WTC11 (cell line): ENCODE data around the gene KCNV2. TPM values are rescaled to one million over a fixed set of nuclear protein-coding genes. Genes with fewer than 3 reads are reported as not detected.

Source experiments
- ATAC-seq: fragments of 200-7000 bp; cut with Tn5 transposase; 2 replicates; pipeline ENCODE4 v1.10.0; 2021; ENCODE audit warnings: mild to moderate bottlenecking, moderate library complexity
- CTCF ChIA-PET: fragments of 300-600 bp; sonication (Branson Sonifier 250); formaldehyde crosslinking; loops from one replicate; lab custom pipeline; 2021; ENCODE audit warnings: antibody characterized with exemption; lab: Charles Lee
- POLR2A ChIA-PET: fragments of 350-600 bp; sonication (Branson Sonifier 250); formaldehyde crosslinking; loops from one replicate; lab custom pipeline; 2021; ENCODE audit warnings: antibody characterized with exemption; lab: Charles Lee
- DNase-seq: peaks from one replicate; pipeline ENCODE4 v3.0.0; 2021; ENCODE audit warnings: low spot score
- H3K27ac Mint-ChIP-seq: 2 replicates; pipeline ENCODE4 v1.8.0; 2021; ENCODE audit warnings: mixed read lengths
- H3K27me3 Mint-ChIP-seq: 2 replicates; pipeline ENCODE4 v1.8.0; 2021; ENCODE audit warnings: low read depth, mild to moderate bottlenecking, moderate library complexity, mixed read lengths
- H3K36me3 Mint-ChIP-seq: 2 replicates; pipeline ENCODE4 v1.8.0; 2021; ENCODE audit warnings: mixed read lengths
- H3K4me1 Mint-ChIP-seq: 2 replicates; pipeline ENCODE4 v1.8.0; 2022; ENCODE audit warnings: mixed read lengths
- H3K4me3 Mint-ChIP-seq: 2 replicates; pipeline ENCODE4 v1.8.0; 2021; ENCODE audit warnings: mild to moderate bottlenecking, moderate library complexity, mixed read lengths
- H3K9me3 Mint-ChIP-seq: 2 replicates; pipeline ENCODE4 v1.8.0; 2021; ENCODE audit warnings: mixed read lengths
- AFF4 ChIP-seq: sonication (generic); formaldehyde crosslinking; IDR thresholded peaks from 2 replicates; pipeline ENCODE4 v1.8.1; 2023; ENCODE audit warnings: mild to moderate bottlenecking, missing genetic modification reagents, borderline replicate concordance
- ARID4B ChIP-seq: sonication (generic); formaldehyde crosslinking; IDR thresholded peaks from 2 replicates; pipeline ENCODE4 v1.8.0; 2023; ENCODE audit warnings: missing genetic modification reagents, mild to moderate bottlenecking, borderline replicate concordance
- ATF2 ChIP-seq: sonication (generic); formaldehyde crosslinking; IDR thresholded peaks from 2 replicates; pipeline ENCODE4 v1.8.1; 2022; ENCODE audit warnings: low read depth, missing genetic modification reagents, borderline replicate concordance
- CBFB ChIP-seq: sonication (generic); formaldehyde crosslinking; IDR thresholded peaks from 2 replicates; pipeline ENCODE4 v1.8.1; 2022; ENCODE audit warnings: mild to moderate bottlenecking, low read depth, missing genetic modification reagents
- CREM ChIP-seq: sonication (generic); formaldehyde crosslinking; IDR thresholded peaks from 2 replicates; pipeline ENCODE4 v1.8.1; 2022; ENCODE audit warnings: mild to moderate bottlenecking, missing genetic modification reagents, moderate library complexity
- CTCF ChIP-seq: fragments of 200-600 bp; IDR thresholded peaks from 2 replicates; pipeline ENCODE4 v1.8.0; 2022; ENCODE audit warnings: antibody characterized with exemption
- FOXK1 ChIP-seq: sonication (generic); formaldehyde crosslinking; IDR thresholded peaks from 2 replicates; pipeline ENCODE4 v1.8.0; 2022; ENCODE audit warnings: mild to moderate bottlenecking, moderate library complexity, missing genetic modification reagents
- GTF2I ChIP-seq: fragments of 250-450 bp; sonication (Bioruptor Pico); conservative IDR thresholded peaks from 2 replicates; pipeline ENCODE4 v1.4.0; 2021; ENCODE audit warnings: mild to moderate bottlenecking
- JUN ChIP-seq: sonication (generic); formaldehyde crosslinking; IDR thresholded peaks from 2 replicates; pipeline ENCODE4 v1.8.0; 2023; ENCODE audit warnings: mild to moderate bottlenecking, missing genetic modification reagents
- KAT7 ChIP-seq: sonication (generic); formaldehyde crosslinking; IDR thresholded peaks from 2 replicates; pipeline ENCODE4 v1.8.1; 2023; ENCODE audit warnings: missing genetic modification reagents, mild to moderate bottlenecking, borderline replicate concordance
- MYBL2 ChIP-seq: sonication (generic); formaldehyde crosslinking; IDR thresholded peaks from 2 replicates; pipeline ENCODE4 v1.8.1; 2023; ENCODE audit warnings: mild to moderate bottlenecking, moderate library complexity, missing genetic modification reagents
- NR2C2 ChIP-seq: sonication (generic); formaldehyde crosslinking; IDR thresholded peaks from 2 replicates; pipeline ENCODE4 v1.8.0; 2022; ENCODE audit warnings: mild to moderate bottlenecking, missing genetic modification reagents
- PREB ChIP-seq: sonication (generic); formaldehyde crosslinking; IDR thresholded peaks from 2 replicates; pipeline ENCODE4 v1.8.1; 2022; ENCODE audit warnings: mild to moderate bottlenecking, missing genetic modification reagents, moderate library complexity, borderline replicate concordance
- SMAD3 ChIP-seq: sonication (generic); formaldehyde crosslinking; IDR thresholded peaks from 2 replicates; pipeline ENCODE4 v1.8.0; 2022; ENCODE audit warnings: missing genetic modification reagents, mild to moderate bottlenecking, borderline replicate concordance
- SOX15 ChIP-seq: fragments of 250-450 bp; sonication (Bioruptor Pico); IDR thresholded peaks from 2 replicates; pipeline ENCODE4 v1.9.0; 2021; ENCODE audit warnings: mild to moderate bottlenecking
- STAT6 ChIP-seq: sonication (generic); formaldehyde crosslinking; conservative IDR thresholded peaks from 2 replicates; pipeline ENCODE4 v1.8.1; 2023; ENCODE audit warnings: mild to moderate bottlenecking, low read depth, missing genetic modification reagents, moderate library complexity
- ZNF121 ChIP-seq: sonication (generic); formaldehyde crosslinking; IDR thresholded peaks from 2 replicates; pipeline ENCODE4 v1.8.0; 2023; ENCODE audit warnings: missing genetic modification reagents
- ZSCAN18 ChIP-seq: fragments of 250-450 bp; sonication (Bioruptor Pico); IDR thresholded peaks from 2 replicates; pipeline ENCODE4 v2.1.2; 2022; ENCODE audit warnings: mild to moderate bottlenecking, moderate library complexity
- total RNA-seq: library from RNA; stranded (reverse); gene quantifications from 3 replicates; pipeline ENCODE4 v1.2.3, GENCODE V29; 2021

Gene KCNV2
- total RNA-seq, 1 experiment from 2014 or later = not detected

GRCh38 chr9:2742214-2742613 lies 24.9 kb downstream of the KCNV2 start:
- no peaks in the 10 kb centered on the region for H3K27me3 Mint-ChIP-seq
- no peak for DNase-seq
- ChIA-PET CTCF (no interaction called here), POLR2A (no interaction called here)
- peaks cover 11% of the 10 kb centered on the region for H3K4me1 Mint-ChIP-seq
- H3K36me3 Mint-ChIP-seq = peaks cover 4% of the 10 kb centered on the region; the same call in 1 of the 2 replicates
- ATAC-seq = no peak
- no peak overlapping the region for H3K27ac Mint-ChIP-seq
- TF ChIP-seq PREB (no peak), AFF4 (CRISPR knock-in tag) (no peak), ZNF121 (no peak), CBFB (CRISPR knock-in tag) (no peak), CTCF (no peak), SOX15 (no peak), NR2C2 (CRISPR knock-in tag) (no peak), MYBL2 (CRISPR knock-in tag) (no peak), CREM (CRISPR knock-in tag) (no peak), STAT6 (CRISPR knock-in tag) (no peak), KAT7 (CRISPR knock-in tag) (no peak), JUN (CRISPR knock-in tag) (no peak), FOXK1 (CRISPR knock-in tag) (no peak), ATF2 (CRISPR knock-in tag) (no peak)
- H3K9me3 Mint-ChIP-seq = no peaks in the 10 kb centered on the region
- no peak overlapping the region for H3K4me3 Mint-ChIP-seq

GRCh38 chr9:2743937-2744529 lies 26.7 kb downstream of the KCNV2 start:
- ChIA-PET CTCF (interaction anchor here (1.2 kb wide), 1 partner anchor 438 kb away, joined by 3 read pairs; no protein-coding TSS in a partner anchor), POLR2A (no interaction called here)
- H3K4me3 Mint-ChIP-seq = no peak overlapping the region
- peaks cover 11% of the 10 kb centered on the region for H3K4me1 Mint-ChIP-seq
- DNase-seq = no peak
- no peaks in the 10 kb centered on the region for H3K27me3 Mint-ChIP-seq
- no peak overlapping the region for H3K27ac Mint-ChIP-seq
- H3K9me3 Mint-ChIP-seq = peaks cover under 1% of the 10 kb centered on the region
- peaks cover 5% of the 10 kb centered on the region for H3K36me3 Mint-ChIP-seq
- no peak for ATAC-seq
- TF ChIP-seq ZSCAN18 (no peak), ARID4B (CRISPR knock-in tag) (no peak), GTF2I (no peak), SMAD3 (CRISPR knock-in tag) (no peak)
